HG02571 (cell line): ENCODE measurements around the gene TGFB1I1.
A peak's percentile ranks its signal among the peaks of the same experiment; 100 is the strongest.

Experiments
- ATAC-seq: cut with Tn5 transposase; IDR thresholded peaks from one replicate; pipeline ENCODE4 v1.9.1; 2021; ENCODE audit warnings: mild to moderate bottlenecking, moderate library complexity; ENCODE audit not compliant: unreplicated experiment

TGFB1I1 gene

DNA sequence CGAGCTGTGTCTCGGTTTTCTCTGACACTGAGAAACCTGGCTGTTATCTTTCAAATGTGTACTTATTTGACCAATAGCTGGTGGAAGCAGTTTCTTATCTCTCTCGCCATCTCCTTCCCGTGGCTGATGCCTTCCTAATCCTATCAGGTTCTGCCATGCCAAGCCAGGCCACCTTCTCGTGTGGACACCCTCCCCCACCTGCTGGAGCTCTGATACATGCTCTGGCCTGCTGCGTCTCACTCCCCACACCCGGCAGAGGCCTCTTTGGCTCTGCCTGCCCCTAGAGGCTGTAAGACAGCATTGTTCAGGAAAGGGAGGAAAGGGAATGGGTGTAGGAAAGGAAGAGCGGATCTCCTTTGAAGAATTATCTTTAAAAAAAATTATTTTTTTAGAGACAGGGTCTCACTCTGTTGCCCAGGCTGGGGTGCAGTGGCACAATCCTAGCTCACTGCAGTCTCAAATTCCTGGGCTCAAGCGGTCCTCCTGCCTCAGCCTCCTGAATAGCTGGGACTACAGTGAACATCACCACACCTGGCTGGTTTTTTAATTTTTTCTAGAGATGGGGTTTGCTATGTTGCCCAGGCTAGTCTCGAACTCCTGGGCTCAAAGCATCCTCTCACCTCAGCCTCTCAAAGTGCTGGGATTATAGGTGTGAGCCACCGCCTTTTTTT lies 20.1 kb upstream of the TGFB1I1 start:
- ATAC-seq = no peak

- ATAC-seq = no peak
These were observed 19.3 kb upstream of the TGFB1I1 start for GRCh38 chr16:31452631-31453106.

GRCh38 chr16:31453255-31454204 lies 18.4 kb upstream of the TGFB1I1 start:
- no peak for ATAC-seq

DNA sequence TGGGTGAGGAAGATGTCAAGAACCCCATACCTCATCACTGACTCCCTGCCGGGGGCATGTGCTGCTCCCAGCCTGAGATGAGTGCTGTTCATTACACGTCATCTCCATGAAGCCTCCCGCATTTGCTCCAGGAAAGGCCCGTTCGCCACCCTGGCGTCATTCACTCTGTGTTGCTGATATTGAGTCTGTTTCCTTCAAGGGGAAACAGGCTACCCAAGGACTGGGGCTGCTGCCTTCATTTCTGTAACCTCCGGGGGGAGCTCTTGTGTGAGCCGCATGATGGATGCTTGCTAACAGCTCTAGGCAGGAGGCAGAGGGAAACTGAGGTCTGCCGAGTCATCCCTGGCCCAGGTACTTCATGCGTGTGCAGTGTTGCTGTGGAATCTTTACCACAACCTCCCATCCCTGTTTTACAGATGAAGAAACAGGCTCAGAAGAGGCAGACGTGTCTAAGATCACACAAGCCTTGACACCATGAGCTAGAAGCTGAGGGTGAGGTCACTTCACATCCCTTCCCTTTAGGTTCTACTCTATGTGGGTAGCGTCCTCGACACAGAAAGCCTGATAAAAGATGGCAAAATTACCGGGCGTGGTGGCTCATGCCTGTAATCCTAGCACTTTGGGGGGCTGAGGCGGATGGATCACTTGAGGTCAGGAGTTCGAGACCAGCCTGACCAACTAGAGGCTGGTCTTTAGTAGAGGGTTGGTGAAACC lies 16.2 kb upstream of the TGFB1I1 start:
- ATAC-seq = no peak

GRCh38 chr16:31456988-31457360 lies 15.0 kb upstream of the TGFB1I1 start:
- no peak for ATAC-seq

DNA sequence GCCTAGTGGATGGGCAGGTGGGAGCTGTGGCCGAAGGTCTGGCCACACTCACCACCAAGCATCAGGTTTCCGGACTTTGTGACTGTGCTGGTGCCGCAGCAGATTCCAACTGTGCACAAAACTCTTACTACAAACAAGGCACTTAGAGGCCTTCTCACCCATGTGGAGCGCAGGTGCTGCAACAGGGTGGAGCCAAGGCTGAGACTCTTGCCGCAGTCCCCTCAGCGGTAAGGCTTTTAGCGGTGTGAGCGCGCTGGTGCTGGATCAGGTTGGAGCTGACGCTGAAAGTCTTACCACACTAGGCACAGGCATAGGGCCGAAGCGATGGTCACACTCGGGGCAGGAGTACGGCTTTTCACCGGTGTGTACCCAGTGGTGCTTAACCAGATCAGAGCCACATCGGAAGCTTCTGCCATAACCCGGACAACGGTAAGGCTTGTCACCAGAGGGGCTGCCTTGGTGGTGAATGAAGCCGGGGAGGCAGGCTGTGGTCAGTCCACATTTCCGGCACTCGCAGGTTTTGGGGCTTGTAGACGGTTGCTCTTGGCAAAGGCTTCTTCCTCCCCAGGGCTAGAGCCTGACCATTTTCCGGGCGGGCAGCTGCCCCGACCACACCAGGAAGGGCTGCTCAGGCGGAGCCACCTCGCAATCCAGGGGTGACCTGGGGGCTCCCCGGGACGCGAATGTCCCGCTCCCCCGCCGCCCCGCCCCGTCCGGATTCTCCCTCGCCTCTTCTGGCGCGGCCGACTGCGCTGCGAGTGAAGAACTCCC lies 13.7 kb upstream of the TGFB1I1 start:
- ATAC-seq = peak; percentile 2

DNA sequence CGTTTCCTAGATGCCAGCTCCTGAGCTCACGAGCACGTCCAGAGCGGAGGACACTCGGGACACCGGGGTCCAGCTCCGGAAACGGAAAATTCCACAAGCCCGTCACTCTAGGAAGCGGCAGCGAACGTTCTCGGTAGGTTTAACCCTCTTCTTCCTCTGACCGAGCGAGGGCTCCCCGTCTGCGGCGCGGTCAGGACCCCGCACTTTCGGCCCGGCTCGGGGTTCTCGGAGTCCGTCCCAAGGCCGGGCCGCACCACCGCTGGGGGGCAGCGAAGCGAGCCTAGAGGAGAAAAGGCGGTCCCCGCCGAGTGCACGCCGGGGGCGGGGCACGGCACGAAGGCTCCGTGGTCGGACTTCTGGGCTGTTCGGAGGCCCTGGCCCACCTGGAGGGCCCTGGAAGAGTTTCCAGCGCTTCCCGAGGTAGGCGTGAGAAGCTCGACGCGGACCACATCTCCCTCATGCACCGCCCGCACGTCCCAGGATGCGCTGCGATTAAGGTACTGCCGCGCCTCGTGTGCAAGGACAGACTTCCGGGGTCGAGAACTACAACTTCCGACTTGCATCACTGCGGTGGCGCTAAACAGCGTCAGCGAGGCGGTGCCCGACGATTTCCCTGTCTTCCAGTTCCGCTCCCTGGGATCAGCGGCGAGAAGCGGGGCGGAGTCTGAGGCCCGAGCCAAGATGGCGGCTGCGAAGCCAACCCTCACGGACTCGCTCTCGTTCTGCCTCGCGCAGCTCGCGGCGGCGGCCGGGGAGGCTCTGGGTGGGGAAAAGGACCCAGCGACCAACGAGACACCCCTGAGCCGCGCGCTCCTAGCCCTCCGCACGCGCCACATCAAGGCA lies 12.9 kb upstream of the TGFB1I1 start, which contains the start of gene ARMC5:
TSS of gene ARMC5 (plus strand) at position 658 of the 843 bp plus-strand sequence. CDS start at position 682, 24 bp downstream.
- ATAC-seq = peak; percentile 74

DNA sequence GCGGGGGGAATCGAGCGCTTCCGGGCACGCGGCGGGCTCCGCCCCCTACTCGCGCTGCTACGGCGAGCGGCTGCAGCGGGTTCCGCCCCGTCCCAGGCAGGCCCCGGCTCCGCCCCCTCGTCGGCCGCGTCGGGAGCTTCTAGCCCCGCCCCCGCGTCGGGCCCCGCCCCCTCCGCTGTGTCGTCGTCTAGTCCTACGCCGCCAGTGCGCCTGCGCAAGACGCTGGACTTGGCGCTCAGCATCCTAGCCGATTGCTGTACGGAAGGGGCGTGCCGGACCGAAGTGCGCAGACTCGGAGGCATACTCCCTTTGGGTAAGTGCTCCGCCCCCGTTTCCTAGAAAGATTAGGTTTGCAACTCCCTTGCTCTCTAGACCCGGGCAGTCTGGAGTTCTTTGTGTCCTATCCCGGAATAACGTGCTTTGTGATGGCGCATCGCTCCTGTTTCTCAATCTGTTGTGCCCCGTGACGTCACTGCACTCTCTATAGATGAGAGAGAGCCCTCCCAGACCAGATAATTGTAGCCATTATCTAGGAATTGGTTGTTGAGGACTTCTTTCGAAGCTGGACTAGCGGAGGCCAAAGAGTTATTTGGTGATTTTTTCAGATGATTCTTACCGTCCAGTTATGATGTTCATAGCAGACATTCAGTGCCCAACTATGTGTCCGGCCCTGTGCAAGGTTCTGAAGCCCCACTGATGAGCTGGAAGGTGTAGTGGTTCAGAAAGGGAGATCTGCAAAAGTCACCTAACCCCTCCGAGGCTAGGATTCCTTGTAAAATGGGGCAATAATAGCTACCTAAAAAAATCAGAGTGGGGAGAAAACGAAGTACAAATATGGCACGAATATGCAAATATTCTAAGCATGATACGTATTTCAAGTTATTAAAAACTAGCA lies 12.0 kb upstream of the TGFB1I1 start:
- peak; percentile 59 for ATAC-seq

- no peak for ATAC-seq
These were observed 11.4 kb upstream of the TGFB1I1 start for GRCh38 chr16:31460582-31461002.

- no peak for ATAC-seq
These were observed 10.6 kb upstream of the TGFB1I1 start for GRCh38 chr16:31461201-31461920.

DNA sequence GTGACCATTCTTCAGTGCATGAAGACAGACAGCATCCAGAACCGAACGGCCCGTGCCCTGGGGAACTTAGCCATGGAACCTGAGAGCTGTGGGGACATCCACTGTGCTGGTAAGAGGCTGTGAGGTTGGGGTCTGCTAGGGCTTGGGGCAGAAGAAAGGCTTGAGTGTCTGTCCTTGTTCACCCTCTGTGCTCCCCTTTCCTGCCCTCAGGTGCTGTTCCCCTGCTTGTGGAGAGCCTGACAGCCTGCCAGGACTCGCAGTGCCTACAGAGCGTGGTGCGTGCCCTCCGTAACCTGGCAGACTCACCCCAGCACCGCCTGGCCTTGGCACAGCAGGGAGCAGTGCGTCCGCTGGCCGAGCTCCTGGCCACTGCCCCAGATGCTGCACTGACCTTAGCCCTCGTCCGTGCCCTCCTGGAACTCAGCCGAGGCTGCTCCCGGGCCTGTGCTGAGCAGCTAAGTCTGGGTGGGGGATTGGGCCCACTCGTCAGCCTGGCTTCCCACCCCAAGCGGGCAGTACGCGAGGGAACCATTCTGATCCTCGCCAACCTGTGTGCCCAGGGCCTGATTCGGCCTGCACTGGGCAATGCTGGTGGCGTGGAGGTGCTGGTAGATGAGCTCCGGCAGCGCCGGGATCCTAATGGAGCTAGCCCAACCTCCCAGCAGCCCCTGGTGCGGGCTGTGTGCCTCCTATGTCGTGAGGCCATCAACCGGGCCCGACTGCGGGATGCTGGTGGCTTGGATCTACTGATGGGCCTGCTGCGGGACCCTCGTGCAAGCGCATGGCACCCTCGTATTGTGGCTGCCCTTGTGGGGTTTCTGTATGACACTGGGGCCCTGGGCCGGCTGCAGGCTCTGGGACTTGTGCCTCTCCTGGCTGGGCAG lies 9.8 kb upstream of the TGFB1I1 start:
- ATAC-seq = no peak

DNA sequence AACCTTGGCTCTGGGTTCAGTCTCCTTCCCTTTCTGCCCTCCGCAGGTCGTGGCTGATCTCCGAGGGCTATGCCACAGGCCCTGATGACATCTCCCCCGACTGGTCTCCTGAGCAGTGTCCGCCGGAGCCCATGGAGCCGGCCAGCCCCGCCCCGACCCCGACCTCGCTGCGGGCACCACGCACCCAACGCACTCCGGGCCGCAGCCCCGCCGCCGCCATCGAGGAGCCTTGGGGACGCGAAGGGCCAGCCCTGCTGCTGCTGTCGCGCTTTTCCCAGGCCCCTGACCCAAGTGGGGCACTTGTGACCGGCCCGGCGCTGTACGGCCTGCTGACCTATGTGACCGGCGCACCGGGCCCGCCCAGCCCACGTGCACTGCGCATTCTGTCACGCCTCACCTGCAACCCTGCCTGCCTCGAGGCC lies 7.6 kb upstream of the TGFB1I1 start:
- no peak for ATAC-seq

DNA sequence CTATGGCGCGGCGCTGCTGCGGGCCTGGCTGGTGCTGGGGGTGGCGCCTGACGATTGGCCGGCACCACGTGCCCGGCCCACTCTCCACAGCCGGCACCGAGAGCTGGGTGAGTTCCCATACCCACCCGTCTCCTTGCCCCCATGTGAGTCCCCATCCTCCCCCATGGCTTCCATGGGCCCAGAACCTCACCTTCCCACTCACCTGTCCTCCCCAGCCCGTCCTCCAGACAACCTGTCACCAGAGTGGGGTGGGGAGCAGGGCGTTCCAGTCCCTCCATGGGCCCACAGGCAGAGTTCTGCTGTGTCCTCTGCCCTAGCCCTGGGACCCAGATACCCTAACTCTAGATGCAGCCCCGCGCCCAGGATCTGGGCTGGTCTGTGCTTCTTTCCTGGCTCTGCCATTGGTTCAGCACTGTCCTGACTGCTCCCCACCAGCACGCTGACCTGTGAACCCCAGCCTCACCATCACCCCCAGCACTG lies 7.1 kb upstream of the TGFB1I1 start:
- no peak for ATAC-seq

DNA sequence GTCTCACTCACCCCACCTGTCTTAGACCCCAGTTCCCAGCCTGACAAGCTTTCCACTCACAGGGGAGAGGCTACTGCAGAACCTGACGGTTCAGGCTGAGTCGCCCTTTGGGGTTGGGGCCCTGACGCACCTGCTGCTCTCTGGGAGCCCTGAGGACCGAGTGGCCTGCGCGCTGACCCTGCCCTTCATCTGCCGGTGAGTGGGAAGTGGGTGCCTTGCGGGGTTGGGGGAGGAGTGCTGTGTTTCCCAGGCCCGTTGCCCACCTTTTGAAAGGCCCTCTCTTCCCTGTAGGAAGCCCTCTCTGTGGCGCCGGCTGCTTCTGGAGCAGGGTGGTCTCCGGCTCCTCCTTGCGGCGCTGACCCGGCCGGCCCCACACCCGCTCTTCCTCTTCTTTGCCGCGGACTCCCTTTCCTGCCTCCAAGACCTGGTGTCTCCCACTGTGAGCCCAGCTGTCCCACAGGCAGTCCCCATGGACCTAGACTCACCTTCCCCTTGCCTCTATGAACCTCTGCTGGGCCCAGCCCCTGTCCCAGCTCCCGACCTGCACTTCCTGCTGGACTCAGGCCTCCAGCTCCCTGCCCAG lies 6.1 kb upstream of the TGFB1I1 start:
- ATAC-seq = no peak

DNA sequence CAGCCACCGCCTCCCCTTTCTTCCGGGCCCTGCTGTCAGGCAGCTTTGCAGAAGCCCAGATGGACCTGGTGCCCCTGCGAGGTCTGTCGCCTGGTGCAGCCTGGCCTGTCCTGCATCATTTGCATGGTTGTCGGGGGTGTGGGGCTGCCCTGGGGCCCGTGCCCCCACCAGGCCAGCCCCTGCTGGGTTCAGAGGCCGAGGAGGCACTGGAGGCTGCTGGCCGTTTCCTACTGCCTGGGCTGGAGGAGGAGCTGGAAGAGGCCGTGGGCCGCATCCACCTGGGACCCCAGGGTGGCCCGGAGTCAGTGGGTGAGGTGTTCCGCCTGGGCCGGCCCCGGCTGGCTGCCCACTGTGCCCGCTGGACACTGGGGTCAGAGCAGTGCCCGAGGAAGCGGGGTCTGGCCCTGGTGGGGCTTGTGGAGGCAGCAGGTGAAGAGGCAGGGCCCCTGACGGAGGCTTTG lies 5.5 kb upstream of the TGFB1I1 start:
- ATAC-seq = no peak

DNA sequence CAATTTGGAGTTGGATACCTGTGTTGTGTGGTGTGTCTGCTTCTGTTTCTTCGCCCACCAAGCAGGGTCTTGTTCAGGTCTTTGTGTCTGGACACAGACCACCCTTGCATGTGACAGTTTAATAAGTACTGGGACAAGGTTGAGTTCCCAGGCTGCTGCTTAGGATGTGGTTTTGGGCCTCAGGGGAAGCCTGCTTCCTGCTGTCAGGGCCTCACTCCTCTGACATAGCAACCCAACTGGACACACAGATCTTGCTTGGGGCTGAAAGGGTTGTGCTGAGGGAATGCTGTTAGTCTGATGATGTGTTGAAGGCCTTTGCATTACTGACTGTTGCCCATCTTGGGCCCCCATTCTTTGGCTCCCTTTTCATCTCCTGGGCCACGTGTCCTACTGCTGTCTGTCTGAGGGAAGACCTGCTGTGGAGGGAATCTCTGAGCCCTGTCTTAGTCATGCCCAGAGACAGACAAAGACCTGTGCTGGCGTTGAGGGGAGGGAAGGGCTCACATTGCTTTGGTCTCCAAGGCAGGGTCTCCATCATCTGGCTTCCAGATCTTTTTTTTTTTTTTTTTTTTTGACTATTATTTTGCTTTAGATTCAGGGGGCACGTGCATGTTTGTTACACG lies 4.7 kb upstream of the TGFB1I1 start:
- no peak for ATAC-seq
